ENCODE data around the gene DPP9. TPM values are rescaled to one million over a fixed set of nuclear protein-coding genes. Genes with fewer than 3 reads are reported as not detected.
"Not testable (repeated sequence)": the region's sequence is repeated elsewhere in the genome, so short reads cannot be mapped to it uniquely, and the experiment has no call there.

DPP9 gene
- total RNA-seq, 1 donor from 2014 or later: 16.2 TPM

DNA sequence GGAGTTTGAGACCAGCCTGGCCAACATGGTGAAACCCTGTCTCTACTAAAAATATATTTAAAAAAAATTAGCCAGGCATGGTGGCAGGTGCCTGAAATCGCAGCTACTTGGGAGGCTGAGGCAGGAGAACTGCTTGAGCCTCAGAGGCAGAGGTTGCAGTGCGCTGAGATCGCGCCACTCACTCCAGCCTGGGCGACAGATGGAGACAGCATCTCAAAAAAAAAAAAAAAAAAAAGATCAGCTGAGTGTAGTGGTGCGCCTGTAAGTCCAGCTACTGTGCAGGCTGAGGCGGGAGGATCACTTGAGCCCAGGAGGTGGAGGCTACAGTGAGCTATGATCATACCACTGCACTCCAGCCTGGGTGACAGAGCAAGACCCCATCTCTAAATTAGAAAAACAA is 43.6 kb downstream of the DPP9 start:
- Histone ChIP-seq H3K36me3 (ENCODE audit: control insufficient read depth in 3 of 3, insufficient read depth in 3 of 3, low read length in 3 of 3) (peaks cover 31 to 45% (median 38%) of the 10 kb centered on the region in 3 donors), H3K4me1 (ENCODE audit: control insufficient read depth in 3 of 3, insufficient read depth in 3 of 3, low read length in 3 of 3) (peaks cover 14 to 16% (median 15%) of the 10 kb centered on the region in 3 donors)
- H3K4me3 ChIP-seq (ENCODE audit: low read length in 3 of 3); H3K27ac ChIP-seq (ENCODE audit: low read depth, low read length); H3K9ac ChIP-seq (ENCODE audit: low read depth in 1 of 3, low read length in 3 of 3); H3K27me3 ChIP-seq (ENCODE audit: control insufficient read depth in 3 of 3, insufficient read depth in 3 of 3, low read length in 3 of 3); H3K9me3 ChIP-seq (ENCODE audit: control insufficient read depth in 3 of 3, low read length in 3 of 3): not testable (repeated sequence)

DNA sequence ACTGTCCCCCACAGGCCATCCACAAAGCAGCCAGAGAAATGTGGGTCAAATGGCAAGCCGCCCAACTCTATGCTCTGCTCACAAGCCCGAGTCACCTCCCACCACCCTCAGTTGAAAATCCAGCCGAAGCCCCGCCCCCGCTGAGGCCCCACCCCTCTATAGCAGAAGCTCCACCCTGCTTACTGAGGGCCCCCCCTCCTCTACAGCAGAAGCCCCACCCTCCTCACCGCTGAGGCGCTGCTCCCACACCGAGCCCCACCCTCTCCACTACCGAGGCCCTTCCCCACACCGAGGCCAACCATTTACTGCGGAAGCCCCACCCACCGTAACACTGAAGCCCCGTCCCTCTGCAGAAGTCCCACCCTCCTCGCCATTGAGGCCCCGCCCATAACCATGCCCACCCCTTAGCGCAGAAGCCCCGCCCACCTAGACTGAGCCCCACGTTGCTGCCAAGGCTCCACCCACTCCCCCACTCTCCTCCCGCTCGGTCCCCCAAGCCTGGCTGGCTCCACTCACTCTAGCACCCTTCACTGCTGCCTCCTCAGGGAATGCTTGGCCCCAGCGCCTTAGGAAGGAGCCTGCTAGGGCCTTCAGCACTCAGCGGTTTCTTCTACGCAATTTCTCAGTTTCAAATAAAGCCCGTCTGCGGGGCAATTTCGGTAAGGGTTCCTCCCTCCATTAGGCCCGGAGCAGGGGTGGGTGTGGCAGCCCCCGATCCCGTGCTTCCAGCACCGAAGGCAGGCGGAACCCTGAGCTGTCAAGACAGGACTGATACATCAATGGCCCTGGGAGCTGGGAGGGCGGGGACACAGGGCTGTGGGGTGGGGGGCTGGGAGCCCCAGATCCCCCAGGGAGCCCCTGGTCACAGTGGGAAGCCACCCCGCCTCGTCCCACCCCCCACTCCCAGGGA is 44.5 kb downstream of the DPP9 start:
- no peak overlapping the region for H3K27ac ChIP-seq (ENCODE audit: low read depth, low read length)
- peaks cover 22 to 36% (median 30%) of the 10 kb centered on the region in 3 donors for H3K36me3 ChIP-seq (ENCODE audit: control insufficient read depth in 3 of 3, insufficient read depth in 3 of 3, low read length in 3 of 3)

DNA sequence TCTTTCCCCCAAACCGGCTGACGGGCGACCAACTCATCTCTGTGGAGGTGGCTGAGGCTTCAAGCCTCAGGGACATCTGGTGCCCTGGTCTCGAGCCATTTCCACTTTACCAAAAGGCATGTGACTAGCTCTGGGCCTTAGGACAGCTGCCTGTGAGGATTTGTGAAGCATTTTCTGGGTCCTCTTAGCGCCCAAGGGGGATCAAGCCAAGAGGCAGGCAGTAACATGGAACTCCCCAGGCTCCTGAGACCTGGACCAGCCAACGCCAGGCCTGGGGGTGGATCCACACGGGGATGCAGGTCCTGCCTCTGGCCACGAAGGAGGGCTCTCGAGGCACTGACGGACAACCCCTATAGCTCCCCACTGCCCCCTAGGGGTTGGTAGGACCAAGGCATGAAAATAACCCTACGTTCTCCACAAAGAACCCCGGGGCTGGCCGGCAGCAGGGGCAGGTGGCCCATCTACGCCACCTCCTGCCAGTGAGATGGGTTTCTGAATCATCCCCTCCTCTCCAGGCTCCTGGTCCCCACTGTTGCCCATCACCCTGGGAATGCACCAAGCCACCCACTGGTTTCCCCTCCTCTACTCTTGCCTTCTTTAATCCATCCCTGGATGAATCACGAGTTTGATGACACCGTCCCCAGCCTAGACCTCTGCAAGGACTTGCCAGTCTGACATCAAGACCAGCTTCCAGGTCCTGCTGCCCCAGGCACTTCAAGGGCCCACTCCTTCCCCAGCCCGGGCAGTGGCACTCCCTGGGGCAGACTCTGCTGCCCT is 46.5 kb downstream of the DPP9 start:
- no peaks in the 10 kb centered on the region for H3K9me3 ChIP-seq (ENCODE audit: control insufficient read depth in 3 of 3, low read length in 3 of 3)
- peak overlapping the region; percentile 4 to 70 (median 70) for H3K9ac ChIP-seq (ENCODE audit: low read depth in 1 of 3, low read length in 3 of 3)
- H3K4me3 ChIP-seq (ENCODE audit: low read length in 3 of 3): peak overlapping the region in 2 of 3 donors; percentile 0 to 41
- H3K4me1 ChIP-seq (ENCODE audit: control insufficient read depth in 3 of 3, insufficient read depth in 3 of 3, low read length in 3 of 3): peaks cover 14 to 16% (median 15%) of the 10 kb centered on the region in 3 donors
- no peaks in the 10 kb centered on the region for H3K27me3 ChIP-seq (ENCODE audit: control insufficient read depth in 3 of 3, insufficient read depth in 3 of 3, low read length in 3 of 3)
- peaks cover 6 to 18% (median 12%) of the 10 kb centered on the region in 3 donors for H3K36me3 ChIP-seq (ENCODE audit: control insufficient read depth in 3 of 3, insufficient read depth in 3 of 3, low read length in 3 of 3)
- H3K27ac ChIP-seq (ENCODE audit: low read depth, low read length): peak overlapping the region; percentile 73

More for the DNA sequence above, 44.5 kb downstream of the DPP9 start:
- no peaks in the 10 kb centered on the region for H3K27me3 ChIP-seq (ENCODE audit: control insufficient read depth in 3 of 3, insufficient read depth in 3 of 3, low read length in 3 of 3)
- peaks cover 14 to 16% (median 15%) of the 10 kb centered on the region in 3 donors for H3K4me1 ChIP-seq (ENCODE audit: control insufficient read depth in 3 of 3, insufficient read depth in 3 of 3, low read length in 3 of 3)
- H3K4me3 ChIP-seq (ENCODE audit: low read length in 3 of 3): no peak overlapping the region
- H3K9ac ChIP-seq (ENCODE audit: low read depth in 1 of 3, low read length in 3 of 3): no peak overlapping the region
- H3K9me3 ChIP-seq (ENCODE audit: control insufficient read depth in 3 of 3, low read length in 3 of 3): no peaks in the 10 kb centered on the region

DNA sequence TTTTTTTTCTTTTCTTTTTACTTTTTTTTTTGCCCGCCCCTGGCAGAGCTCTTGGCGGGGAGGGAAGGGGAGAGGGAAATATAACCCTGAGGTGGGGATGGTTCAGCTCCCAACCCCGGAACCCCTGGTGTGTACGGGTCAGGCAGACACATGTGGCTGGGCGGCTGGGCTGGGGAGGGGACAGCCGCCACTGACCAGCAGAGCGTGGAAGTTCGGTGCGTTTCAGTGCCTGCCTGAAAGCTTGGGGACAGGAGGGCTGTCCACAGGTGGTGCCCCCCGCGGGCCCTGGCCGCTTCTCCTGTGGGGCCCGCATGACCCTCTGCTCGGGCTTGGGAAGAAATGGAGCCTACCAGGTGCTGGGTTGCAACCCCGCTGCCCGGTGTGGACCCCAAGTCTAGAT is 48.3 kb downstream of the DPP9 start:
- Histone ChIP-seq H3K27ac (ENCODE audit: low read depth, low read length) (no peak overlapping the region), H3K36me3 (ENCODE audit: control insufficient read depth in 3 of 3, insufficient read depth in 3 of 3, low read length in 3 of 3) (peaks cover 0 to 10% (median 8%) of the 10 kb centered on the region in 3 donors), H3K4me1 (ENCODE audit: control insufficient read depth in 3 of 3, insufficient read depth in 3 of 3, low read length in 3 of 3) (peaks cover 23 to 26% (median 26%) of the 10 kb centered on the region in 3 donors), H3K4me3 (ENCODE audit: low read length in 3 of 3) (no peak overlapping the region), H3K27me3 (ENCODE audit: control insufficient read depth in 3 of 3, insufficient read depth in 3 of 3, low read length in 3 of 3) (no peaks in the 10 kb centered on the region), H3K9me3 (ENCODE audit: control insufficient read depth in 3 of 3, low read length in 3 of 3) (no peaks in the 10 kb centered on the region), H3K9ac (ENCODE audit: low read depth in 1 of 3, low read length in 3 of 3) (no peak overlapping the region)

DNA sequence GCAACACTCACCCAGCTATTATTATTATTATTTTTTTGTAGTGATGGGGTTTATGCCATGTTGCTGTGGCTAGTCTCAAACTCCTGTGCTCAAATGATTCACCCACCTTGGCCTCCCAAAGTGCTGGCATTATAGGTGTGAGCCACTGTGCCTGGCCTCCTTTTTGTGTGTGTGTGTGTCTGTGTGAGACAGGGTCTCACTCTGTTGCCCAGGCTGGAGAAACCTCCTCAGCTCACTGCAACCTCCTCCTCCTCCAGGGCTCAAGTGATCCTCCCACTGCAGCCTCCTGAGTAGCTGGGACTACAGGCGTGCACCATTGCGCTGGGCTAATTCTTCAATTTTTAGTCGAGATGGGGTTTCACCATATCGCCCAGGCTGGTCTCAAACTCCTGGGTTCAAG is 49.9 kb downstream of the DPP9 start:
- no peak overlapping the region for H3K9ac ChIP-seq (ENCODE audit: low read depth in 1 of 3, low read length in 3 of 3)
- peaks cover 32 to 37% (median 34%) of the 10 kb centered on the region in 3 donors for H3K4me1 ChIP-seq (ENCODE audit: control insufficient read depth in 3 of 3, insufficient read depth in 3 of 3, low read length in 3 of 3)
- no peak overlapping the region for H3K4me3 ChIP-seq (ENCODE audit: low read length in 3 of 3)
- H3K36me3 ChIP-seq (ENCODE audit: control insufficient read depth in 3 of 3, insufficient read depth in 3 of 3, low read length in 3 of 3): peaks cover 2 to 6% (median 5%) of the 10 kb centered on the region in 3 donors
- H3K27ac ChIP-seq (ENCODE audit: low read depth, low read length): no peak overlapping the region
- H3K27me3 ChIP-seq (ENCODE audit: control insufficient read depth in 3 of 3, insufficient read depth in 3 of 3, low read length in 3 of 3): no peaks in the 10 kb centered on the region
- H3K9me3 ChIP-seq (ENCODE audit: control insufficient read depth in 3 of 3, low read length in 3 of 3): no peaks in the 10 kb centered on the region

DNA sequence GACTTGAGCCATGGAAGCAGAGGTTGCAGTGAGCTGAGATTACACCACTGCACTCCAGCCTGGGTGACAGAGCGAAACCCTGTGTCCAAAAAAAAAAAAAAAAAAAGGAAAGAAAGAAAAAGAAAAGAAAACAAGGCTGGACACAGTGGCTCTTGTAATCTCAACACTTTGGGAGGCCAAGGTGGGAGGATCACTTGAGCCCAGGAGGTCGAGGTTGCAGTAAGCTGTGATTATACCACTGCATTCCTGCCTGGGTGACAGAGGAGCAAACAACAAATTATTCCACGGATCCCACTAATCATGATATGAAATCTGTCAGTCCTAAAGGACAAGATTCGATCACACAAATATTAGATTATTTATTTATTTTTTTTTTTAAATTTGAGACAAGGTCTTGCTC is 50.4 kb downstream of the DPP9 start:
- peaks cover 32 to 39% (median 37%) of the 10 kb centered on the region in 3 donors for H3K4me1 ChIP-seq (ENCODE audit: control insufficient read depth in 3 of 3, insufficient read depth in 3 of 3, low read length in 3 of 3)
- no peaks in the 10 kb centered on the region for H3K27me3 ChIP-seq (ENCODE audit: control insufficient read depth in 3 of 3, insufficient read depth in 3 of 3, low read length in 3 of 3)
- no peak overlapping the region for H3K9ac ChIP-seq (ENCODE audit: low read depth in 1 of 3, low read length in 3 of 3)
- H3K9me3 ChIP-seq (ENCODE audit: control insufficient read depth in 3 of 3, low read length in 3 of 3): no peaks in the 10 kb centered on the region
- H3K4me3 ChIP-seq (ENCODE audit: low read length in 3 of 3): no peak overlapping the region
- H3K27ac ChIP-seq (ENCODE audit: low read depth, low read length): no peak overlapping the region
- H3K36me3 ChIP-seq (ENCODE audit: control insufficient read depth in 3 of 3, insufficient read depth in 3 of 3, low read length in 3 of 3): peaks cover 6 to 8% (median 6%) of the 10 kb centered on the region in 3 donors

DNA sequence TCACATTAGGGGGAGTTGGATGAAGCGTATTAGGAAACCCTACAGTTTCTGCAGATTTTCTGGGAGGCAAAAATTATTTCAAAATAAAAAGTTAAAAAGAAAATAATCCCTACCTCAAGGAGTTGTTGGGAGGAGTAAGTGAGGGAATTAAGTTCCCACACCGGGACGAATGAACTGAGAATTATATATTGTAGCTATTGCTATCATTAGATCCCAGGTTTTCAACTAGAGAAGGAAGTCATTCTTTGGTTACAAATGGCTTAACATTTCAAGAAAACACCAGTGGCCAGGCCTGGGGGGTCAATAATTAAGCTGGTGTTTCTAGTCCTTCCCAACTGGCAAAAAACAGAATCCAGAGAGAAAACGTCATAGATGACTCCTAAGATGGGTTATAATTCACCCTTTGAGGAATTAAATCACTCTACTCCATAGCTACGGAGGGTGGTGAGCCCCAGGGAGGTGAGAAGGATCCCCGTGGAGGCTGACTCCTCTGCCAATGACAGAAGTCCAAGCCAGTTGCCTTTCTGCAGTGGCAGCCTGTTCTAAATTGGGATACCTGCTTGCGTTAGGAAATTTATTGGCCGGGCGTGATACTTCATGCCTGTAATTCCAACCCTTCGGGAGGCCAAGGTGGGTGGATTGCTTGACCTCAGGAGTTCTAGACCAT is 52.3 kb downstream of the DPP9 start:
- no peak overlapping the region for H3K4me3 ChIP-seq (ENCODE audit: low read length in 3 of 3)
- H3K9me3 ChIP-seq (ENCODE audit: control insufficient read depth in 3 of 3, low read length in 3 of 3): no peaks in the 10 kb centered on the region
- H3K36me3 ChIP-seq (ENCODE audit: control insufficient read depth in 3 of 3, insufficient read depth in 3 of 3, low read length in 3 of 3): peaks cover 6 to 17% (median 15%) of the 10 kb centered on the region in 3 donors
- H3K4me1 ChIP-seq (ENCODE audit: control insufficient read depth in 3 of 3, insufficient read depth in 3 of 3, low read length in 3 of 3): peaks cover 20 to 25% (median 25%) of the 10 kb centered on the region in 3 donors
- peak overlapping the region; percentile 91 for H3K27ac ChIP-seq (ENCODE audit: low read depth, low read length)
- H3K27me3 ChIP-seq (ENCODE audit: control insufficient read depth in 3 of 3, insufficient read depth in 3 of 3, low read length in 3 of 3): no peaks in the 10 kb centered on the region
- peak overlapping the region; percentile 39 to 68 (median 61) for H3K9ac ChIP-seq (ENCODE audit: low read depth in 1 of 3, low read length in 3 of 3)

DNA sequence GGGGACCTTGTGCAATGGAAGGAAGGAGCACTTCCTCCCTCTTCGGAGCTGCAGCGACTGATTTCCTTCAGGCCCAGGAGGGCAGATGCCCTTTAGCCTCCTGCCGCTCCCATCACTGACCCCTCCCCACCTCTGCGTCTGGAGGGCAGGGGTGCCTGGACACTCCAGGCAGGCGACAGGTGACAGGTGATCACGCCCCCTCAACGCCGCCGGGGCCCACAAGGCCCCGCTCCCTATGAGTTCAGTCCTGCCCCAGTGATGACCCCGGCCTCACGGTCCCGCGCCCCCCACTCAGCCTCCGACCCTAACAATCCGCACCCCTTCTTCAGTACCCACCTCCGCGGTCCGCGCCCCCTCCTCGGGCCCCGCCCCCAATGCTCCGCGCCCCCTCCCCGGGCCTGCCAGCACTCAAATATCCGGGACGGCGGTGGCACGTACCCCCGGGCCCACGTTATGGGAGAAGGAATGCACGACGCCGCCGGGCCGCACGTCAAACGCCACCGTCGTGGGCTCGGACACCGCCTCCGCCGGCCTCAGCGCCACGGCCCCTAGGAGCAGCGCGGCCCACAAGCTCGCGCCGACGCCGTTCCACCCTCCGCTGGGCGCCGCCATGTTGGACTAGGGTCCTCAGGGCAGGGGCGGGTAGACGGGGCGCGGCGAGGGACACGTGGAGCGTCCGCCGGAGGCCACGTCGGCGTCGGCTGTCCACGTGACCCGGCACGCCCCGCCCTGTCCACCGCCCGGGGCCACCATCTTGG is 53.7 kb downstream of the DPP9 start, which contains the start of gene MYDGF:
TSS of gene MYDGF (minus strand) at position 620 of the 758 bp plus-strand sequence. CDS start at position 612, 8 bp downstream.
- Histone ChIP-seq H3K4me1 (ENCODE audit: control insufficient read depth in 3 of 3, insufficient read depth in 3 of 3, low read length in 3 of 3) (peaks cover 18 to 22% (median 22%) of the 10 kb centered on the region in 3 donors), H3K9ac (ENCODE audit: low read depth in 1 of 3, low read length in 3 of 3) (peak within 1 kb of the TSS; percentile 80 to 88 (median 82)), H3K36me3 (ENCODE audit: control insufficient read depth in 3 of 3, insufficient read depth in 3 of 3, low read length in 3 of 3) (peaks cover 14 to 23% (median 23%) of the 10 kb centered on the region in 3 donors), H3K27ac (ENCODE audit: low read depth, low read length) (peak within 1 kb of the TSS; percentile 91), H3K9me3 (ENCODE audit: control insufficient read depth in 3 of 3, low read length in 3 of 3) (no peaks in the 10 kb centered on the region), H3K27me3 (ENCODE audit: control insufficient read depth in 3 of 3, insufficient read depth in 3 of 3, low read length in 3 of 3) (no peaks in the 10 kb centered on the region), H3K4me3 (ENCODE audit: low read length in 3 of 3) (peak within 1 kb of the TSS; percentile 81 to 94 (median 91))

DNA sequence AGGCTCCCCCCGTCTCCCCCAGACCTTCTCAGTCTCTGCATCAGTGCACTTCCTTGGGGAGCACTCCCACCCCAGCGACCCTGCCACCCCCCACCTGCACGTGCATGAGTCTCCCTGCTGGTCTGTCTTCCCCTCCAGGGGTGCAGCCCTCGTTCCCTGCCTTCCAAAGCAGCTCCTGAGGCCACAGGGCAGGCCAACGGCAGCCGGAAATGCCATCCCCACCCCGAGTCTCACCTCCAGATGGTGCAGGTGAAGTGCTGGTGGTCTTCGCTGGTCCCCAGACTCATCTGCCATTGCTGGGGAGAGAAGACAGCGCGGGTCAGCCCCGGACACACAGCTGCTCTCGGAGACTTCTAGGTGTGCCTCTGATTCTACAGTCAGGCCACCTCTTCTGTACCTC is 59.0 kb downstream of the DPP9 start:
- H3K36me3 ChIP-seq (ENCODE audit: control insufficient read depth in 3 of 3, insufficient read depth in 3 of 3, low read length in 3 of 3): peaks cover 44 to 59% (median 50%) of the 10 kb centered on the region in 3 donors
- no peak overlapping the region for H3K4me3 ChIP-seq (ENCODE audit: low read length in 3 of 3)
- no peak overlapping the region for H3K9ac ChIP-seq (ENCODE audit: low read depth in 1 of 3, low read length in 3 of 3)
- no peaks in the 10 kb centered on the region for H3K9me3 ChIP-seq (ENCODE audit: control insufficient read depth in 3 of 3, low read length in 3 of 3)
- H3K4me1 ChIP-seq (ENCODE audit: control insufficient read depth in 3 of 3, insufficient read depth in 3 of 3, low read length in 3 of 3): peaks cover 9 to 14% (median 11%) of the 10 kb centered on the region in 3 donors
- H3K27me3 ChIP-seq (ENCODE audit: control insufficient read depth in 3 of 3, insufficient read depth in 3 of 3, low read length in 3 of 3): no peaks in the 10 kb centered on the region
- no peak overlapping the region for H3K27ac ChIP-seq (ENCODE audit: low read depth, low read length)

Measured in skeletal muscle tissue (tissue), 4 donors.